ENCODE data around the gene PLEKHA1.

PLEKHA1 gene

DNA sequence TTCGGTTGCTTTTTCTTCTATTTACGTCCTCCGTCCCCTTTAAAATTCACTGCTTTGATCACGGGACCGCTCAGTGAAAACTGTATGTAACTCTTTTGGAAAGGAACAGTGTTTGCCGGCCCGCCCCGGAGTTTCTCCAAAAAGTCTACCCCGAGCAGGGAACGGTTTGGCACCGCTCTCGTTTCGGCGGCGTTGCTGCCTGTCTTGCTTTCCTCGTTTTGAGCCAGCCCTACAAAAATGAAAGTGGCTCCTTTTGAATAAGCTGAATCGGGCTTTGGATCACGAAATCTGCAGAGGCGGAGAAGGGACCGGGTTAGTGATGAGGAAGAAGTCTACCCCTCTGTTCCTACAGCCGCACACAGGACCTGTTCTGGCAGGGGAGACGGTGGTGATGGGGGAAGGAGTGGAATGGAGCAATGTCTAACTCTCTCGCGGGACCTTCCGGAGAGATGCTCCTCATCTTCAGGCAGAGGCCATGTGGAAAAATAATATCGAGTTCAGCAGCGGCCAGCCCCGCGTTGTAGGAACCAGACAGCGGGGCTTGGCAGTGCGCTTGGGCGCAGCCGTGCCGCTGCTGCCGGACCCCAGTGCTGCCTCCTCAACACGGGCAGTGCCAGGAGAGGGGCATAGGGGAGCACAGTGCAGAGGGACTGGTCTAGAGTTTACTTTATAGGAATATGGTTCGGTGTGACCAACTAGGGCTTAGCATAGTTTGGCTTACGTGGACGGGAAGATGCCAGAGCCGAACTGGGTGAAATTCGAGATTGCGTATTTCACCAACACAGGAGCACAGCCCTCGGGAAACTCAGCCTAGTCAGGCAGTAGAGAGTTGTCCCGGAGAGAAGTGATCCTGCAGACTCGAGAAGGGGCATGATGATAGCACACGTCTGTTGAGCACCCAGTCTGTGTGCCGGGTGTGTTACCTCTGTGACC, 88.3 kb downstream of the PLEKHA1 start:
- no peak for DNase-seq

DNA sequence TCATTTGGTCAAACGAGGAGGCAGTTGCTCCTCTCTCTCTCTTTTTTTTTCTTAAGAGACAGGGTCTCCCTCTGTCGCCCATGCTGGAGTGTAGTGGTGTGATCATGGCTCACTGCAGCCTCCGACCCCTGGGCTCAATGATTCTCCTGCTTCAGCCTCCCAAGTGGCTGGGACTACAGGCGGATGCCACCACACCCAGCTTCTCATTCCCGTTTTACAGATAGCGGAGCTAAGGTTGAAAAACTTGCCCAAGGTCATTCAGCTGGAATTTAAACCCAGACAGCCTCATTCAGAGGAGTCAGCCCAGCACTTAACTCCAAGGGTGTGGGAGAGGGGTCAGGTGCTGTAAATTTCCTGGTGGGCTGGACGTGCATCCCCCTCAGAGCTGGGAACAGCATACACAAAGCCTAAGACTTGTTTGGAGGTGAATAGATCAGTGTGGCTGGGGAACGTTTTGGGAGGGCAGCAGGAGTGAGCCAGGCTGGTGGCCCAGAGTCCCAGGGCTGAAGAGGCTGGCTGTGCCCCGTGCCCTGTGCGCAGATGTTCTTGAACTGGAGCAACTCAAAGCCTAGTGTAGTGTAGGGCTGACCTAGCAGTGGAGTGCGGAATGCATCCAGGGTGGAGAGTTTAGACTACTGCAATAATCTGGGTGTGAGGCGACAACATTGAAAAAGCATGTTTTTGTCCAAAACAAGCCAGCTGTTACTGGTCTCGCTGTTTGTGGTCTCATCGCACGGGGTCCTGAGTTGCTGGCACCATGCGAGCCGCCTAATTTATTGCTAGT, 89.2 kb downstream of the PLEKHA1 start:
- no peak for DNase-seq

DNA sequence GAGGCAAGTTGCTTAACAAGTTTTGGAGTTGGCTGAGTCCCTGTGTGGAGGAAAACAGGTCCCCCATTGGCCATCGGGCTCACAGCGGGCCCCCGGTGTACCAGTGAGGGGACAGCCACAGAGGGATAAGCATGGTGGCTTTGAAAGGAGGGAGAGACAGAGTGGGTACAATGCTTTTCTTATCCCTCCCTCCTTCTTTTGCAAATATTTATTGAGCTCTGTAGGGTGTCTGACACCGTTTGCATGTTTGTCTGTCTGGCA, 89.7 kb downstream of the PLEKHA1 start:
- no peak for DNase-seq

DNA sequence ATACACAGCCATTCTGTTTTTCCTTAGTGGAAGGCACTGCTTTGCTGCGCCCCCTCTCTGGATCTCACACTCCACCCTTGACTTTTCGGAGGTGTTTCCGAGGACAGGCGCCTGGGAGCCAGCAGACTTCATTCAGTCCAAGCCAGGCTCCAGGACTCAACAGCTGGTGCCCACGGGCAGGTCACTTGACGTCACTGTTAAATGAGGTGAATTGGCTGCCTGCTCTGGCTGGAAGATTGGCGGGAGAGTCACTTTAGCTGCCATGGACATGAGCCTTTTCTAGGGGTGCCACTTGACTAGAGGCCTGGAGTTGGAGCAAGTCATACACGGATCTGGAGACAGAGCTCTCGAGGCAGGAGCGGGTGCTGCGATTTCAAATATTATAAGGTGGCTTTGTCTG, 90.1 kb downstream of the PLEKHA1 start:
- DNase-seq = no peak

DNA sequence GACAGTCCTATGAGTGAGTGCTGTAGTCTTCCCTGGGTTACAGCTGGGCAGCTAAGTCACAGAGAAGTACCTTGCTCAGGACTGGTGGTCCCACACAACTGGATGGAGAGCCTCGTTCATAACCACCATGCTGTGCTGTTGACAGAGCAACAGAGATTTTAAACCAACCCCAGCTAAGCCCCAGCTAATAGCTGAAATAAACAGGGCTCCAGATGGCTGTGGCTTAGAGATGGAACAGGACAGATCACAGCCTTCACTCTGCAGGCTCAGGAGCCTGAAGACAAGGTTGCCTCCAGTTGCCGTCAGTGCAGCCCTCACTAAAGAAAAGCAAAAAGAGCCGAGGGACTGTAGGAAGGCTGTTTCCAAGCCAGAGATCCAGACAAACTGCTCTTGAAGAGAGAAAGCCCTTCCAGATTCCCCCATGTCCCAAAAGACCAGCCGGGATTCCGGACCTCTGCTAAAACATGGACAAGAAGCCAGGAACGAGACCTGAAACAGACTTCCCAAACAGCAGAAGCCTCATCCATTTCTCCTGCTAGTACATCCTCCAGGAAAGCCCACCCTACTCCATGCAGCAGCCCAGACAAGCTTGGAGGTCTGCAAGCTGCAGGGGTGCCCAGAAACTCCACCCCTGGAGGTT, 91.0 kb downstream of the PLEKHA1 start:
- no peak for DNase-seq

DNA sequence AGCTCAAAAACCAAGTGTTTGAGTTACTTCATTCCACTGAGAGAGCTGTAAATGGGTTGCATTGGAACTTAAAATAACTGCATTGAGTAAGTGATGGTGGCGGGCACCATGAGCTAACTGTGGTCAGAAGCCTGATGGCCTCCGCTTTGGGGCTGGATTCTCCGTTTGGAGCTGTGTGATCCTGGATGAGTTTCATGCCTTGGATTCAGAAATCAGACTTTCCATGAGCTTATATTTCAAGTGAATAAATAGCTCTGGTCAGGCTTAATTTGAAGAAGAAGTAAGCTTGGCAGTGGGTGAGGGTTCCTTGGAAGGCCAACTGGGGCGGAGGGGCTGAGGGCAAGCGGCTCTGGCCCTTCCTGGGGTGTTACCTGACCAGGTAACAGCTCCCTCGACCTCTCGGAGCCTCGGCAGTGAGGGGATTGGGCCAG, 92.5 kb downstream of the PLEKHA1 start:
- DNase-seq = no peak

DNA sequence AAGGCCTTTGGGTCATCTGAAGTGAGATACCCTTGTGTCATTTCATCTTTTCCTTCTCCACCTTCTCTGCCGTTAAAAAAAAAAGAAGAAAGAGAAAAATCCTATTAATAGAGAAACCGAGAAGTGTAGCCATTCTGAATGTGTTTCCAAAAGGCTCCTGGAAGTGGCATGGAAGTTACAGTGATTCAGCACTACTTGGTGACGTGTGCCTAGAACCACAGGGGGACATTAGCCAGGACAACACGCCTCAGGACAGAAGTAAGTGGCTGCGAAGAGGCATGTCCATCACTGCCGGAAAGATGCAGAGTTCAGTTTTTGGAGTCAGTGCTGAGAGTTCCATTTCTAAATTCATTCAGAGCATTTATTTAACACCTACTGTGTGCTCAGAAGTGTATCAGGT, 93.2 kb downstream of the PLEKHA1 start:
- DNase-seq = no peak

DNA sequence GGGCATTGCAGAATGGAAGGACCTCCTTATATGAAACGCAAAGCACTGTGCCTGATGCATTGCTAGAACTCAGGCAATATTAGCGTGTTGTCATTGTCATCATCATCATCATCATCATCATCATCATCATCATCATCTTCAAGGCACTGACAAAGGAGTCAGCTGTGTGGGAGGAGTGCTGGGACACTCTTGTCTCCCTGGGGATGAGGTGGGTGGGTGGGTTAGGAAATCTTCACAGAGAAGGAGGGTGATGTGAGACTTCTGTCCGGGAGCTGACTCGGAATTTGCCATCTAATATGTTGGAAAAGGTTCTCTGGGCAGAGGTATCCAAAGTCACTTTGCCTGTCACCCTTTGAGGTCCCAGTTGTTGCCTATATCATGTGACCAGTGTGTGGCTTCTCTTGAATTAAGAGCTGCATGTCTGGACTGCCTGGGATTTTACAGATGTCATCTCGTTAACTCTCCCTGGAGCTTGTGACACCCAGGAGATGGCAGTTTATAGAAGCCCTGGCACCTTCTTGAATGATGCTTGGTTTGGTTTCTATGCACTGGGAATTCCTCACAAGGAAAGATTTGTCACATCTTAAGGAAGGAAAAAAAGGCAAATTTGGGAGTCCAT, 93.9 kb downstream of the PLEKHA1 start:
- DNase-seq = no peak

DNA sequence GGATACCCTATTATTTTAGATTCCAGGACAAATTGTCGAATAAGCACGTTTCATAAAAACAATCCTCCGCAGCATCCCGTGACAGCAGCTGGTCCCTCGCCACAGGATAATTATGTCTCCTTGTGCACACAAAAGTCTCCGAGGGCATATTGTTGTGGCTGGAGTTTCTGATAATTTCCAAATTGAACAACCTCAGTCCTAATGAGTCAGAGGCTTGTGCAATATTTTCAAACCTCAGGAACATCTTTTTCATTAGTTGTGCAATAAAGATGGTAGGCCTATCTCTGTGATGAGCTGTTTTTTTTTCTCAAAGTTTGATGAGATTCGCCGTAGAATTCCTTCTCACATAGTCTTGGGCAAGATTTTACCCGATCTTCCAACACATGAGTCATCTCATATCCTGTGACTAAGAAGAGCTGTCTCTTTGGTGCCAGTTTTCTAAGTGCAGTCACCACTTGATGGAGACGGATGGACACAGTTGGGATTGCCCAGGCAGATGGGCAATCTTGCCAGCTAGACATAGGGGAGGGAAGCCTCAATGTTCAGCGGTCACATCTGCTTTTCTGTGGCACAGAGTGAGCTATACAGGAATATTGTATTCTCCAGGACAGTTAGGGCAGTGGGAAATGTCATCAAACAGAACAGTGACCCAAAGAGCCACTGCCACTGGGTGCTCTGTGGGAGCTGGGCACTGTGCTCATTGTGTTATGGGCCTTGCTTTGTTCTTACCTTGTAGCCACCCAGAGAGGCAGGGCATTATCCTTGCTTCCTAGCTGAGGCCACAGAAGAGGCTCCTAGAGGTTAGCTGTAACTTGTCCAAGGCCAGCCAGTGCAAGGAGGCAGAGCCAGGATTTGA, 94.6 kb downstream of the PLEKHA1 start:
- no peak for DNase-seq

DNA sequence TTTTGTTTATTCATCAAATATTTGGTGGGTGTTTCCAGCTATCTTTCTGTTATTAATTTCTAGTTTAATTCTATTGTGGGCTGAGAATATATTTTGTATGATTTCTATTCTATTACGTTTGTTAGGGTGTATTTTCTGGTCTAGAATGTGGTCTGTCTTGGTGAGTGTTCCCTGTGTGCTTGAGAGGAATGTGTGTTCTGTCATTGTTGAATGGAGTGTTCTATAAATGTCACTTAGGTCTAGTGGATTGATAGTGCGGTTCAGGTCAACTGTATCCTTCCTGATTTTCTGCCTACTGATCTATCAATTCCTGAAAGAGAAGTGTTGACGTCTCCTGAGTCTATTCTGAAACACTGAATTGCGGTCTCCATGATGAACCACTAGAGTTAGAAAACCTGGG, 95.3 kb downstream of the PLEKHA1 start:
- no peak for DNase-seq

DNA sequence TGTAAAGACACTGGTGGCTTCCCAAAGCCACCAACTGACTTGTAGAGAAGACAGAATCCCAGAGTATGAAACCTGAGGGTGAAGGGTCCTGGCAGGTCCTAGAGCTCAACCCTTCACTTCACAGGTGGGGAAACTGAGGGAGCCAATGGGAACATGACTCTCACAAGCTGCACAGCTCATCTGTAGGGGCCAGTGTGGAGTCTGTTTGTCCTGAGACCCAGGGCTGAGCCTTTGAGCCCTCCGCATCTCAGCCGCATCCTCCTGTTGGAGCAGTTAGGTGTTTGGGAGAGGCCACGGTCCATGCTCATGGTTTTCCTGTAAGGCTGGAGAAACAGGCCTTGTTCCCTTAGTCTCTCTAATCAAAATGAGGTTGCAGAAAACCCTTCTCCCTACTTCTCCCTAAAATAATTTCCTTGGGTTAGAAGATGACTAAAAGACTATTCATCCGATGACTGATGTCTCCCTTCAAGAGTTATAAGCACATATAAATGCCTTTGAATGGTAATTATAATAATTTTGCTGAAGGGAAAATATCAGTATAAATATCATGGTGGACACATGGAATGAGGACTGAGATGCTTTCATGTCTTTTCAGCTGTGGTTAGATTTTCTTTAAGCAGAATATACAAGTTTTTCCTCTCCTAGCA, 97.1 kb downstream of the PLEKHA1 start:
- DNase-seq = no peak

DNA sequence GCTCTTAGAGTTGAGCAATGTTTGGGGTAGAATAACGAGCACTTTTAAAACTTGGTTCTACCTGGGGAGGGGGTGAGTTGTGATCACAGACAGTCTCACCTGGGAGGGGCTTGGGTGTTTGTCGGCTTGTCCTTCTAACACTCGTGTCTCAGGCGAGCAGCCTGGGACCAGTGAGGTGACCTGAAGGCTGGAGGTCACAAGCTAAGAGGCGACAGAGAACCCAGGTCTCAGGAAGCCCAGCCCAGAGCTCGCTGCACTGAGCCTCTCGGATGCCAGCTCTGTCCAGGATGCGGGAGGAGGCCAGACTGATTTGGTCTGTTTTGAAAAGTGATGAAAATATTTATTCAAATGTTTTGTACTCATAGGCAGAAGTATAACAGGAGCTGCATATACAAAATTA, 98.6 kb downstream of the PLEKHA1 start:
- no peak for DNase-seq

DNA sequence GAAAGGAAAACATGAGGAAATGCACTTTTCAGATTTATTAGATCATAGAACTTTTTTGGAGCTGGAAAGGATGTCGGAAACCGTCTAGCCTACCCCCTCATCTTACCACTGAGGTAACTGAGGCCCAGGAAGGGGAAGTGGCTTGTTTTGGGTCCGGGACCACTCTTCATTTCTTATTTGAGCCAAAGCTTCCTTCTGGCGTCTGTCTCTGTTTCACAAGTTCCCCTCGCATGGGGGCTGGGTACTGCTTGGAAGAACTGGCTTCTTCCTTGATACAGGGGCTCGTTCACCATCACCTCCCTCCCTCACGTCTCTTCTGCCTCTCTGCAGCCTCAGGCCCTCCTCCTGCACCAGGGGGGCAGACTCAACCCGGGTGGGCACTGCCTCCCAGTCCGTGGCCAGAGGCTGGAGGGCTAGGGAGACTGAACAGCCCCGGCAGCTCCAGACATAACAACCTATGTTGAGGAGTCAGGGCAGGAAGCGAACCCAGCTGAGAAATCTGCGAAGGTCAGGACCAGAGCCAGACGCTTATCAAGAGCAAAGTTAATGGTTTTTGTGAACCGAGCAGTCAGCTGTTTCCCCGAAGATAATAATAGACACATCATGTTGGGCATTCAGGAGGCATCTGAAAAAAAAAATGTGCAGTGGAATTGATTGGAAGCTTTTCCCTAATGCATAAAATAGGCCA, 99.8 kb downstream of the PLEKHA1 start:
- DNase-seq = no peak

DNA sequence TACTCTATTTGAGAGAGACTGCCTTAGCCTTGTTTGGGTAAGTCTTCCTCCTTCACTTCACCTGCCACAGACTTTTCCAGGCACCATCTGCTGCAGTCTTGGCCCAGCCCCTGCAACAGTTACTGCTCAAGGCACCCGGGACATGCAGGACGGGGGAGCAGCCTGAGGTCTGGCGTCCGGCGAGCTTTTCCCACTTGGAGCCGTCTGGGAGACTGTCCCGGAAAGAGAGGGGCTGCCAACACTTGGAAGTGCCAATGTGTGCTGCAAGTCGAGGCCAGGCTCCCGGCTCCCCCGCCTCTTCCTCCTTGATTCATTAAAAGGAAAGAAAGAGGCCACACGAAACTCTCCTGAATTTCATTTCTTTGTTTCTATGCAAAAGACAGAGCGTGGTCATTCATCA, 100.6 kb downstream of the PLEKHA1 start:
- no peak for DNase-seq

DNA sequence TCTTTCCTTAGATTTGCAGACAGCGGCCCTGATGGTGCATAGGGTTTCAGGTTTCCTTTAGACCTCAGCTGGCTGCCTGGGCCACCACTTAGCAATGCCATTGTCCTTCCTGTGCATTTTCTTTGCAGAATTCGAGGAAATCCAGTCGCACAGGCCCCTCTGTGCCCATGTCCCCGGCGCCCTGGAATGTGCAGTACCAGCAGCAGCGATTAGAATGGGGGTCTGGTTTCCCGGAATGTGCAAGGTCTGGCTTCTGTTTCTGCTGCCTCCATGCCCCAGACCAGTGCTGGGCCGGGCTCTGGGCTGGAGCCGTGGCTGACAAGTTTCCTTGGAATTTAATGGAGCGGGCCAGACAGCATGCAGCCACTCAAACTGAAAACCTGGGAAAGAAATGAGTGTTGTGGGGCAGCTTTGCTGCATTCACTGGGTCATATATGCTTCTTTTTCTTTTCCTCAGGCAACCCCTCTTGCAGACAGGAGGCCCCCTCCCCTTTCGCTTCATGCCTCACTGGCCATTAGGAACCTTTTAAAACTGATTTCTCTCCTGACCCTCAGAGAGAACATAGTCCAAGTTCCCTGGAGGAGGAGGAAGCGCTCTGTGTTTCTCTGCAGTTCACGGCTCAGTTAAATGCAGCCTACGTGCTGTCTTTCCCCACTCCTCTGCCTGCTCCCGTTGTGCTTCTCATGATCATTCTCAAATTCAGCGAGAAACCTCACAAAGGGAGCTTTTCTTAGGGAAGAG, 101.3 kb downstream of the PLEKHA1 start:
- DNase-seq = no peak

DNA sequence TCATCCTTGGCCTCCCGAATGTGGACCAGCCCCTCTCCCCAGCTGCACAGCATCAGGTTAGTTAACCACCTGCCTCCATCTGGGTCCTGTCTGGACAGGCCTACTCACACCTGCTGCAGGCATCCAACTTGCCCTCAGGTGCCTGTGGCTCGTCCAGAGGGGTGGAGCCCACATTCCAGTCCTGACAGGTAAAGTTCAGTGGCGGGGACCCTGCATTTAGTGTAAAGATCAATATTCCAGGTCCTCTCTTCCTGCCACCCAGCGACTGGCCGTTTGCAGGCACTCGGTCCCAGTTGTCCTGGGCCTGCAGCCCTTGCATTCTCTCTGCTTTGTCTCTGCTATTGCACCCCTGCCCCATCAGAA, 101.8 kb downstream of the PLEKHA1 start:
- DNase-seq = no peak

DNA sequence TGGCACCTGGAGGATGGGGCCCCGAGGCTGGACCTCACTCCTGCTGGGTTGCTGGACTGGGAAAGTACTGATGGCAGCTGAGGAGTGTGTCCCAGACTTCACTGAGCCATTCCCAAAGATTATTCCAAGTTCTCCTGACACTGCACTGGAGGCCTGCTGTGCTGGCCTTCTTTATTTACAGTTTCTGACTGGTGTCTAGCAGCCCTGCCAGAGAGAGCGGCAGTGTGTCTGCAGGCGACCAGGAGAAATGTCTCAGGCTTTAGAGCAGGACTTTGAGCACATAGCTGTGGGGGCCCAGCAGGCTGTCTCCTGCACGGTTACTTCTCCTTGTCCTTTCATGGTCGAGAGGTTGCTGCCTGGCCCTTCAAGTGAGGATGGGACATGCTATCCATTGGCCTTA, 102.9 kb downstream of the PLEKHA1 start:
- DNase-seq = no peak

DNA sequence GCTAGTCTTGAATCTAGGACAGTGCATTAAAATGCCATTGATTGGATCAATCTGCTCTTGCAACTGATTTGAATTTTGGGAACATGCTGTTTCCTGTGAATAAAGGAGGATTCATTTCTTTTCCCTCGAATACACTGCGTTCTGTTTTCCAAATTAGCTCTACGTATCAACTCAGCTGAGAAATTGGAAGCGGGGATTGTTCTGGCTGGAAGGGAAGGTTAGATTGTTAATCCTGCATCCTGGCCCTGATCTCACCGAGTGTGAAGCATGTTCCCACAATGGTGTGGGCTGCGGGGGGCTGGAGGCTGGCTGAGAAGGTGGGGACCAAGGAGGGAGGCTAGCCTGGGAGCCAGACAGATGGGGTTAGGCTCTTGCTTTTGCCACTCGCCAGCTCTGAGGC, 104.5 kb downstream of the PLEKHA1 start:
- no peak for DNase-seq

DNA sequence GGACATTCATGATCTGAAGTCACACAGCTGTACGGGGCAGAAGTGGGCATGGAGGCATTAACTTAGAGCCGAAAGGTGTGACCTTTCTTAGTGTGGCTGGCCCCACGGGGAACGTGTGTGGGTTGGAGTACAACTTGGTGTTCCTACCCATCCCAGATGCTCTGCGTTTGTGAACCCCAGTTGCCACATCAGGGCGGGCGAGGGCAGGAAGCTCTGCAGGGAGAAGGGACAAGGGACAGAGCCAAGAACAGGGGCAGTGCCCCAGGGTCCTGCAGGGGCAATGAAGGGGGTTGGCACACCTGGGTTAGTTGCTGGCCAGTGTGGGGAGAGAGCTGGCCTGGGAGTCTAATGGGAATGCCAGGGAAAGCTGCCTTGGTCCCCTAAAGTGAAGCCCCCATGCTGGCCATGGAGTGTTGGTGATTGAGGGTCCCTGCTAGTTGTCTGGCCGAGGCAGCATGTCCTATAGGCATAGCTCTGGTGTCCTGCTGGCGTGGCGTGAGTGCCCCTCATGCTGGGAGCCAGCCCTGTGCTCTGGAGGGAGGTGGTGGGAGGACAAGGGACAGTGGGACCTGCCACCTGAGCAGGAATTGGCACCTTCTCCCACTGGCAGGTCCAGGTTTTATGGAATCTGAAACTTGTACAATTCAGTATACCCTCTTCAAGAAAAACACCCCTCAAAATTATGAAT, 105.8 kb downstream of the PLEKHA1 start:
- DNase-seq = no peak

Data from NCI-H2029 treated with DMSO at 0.1 percent for 48 hours (cell line).